ENCODE results near the gene CPZ.

GRCh38 chr4:8644966-8645752 lies 52.6 kb downstream of the CPZ start:
- no peak for TF ChIP-seq POLR2AphosphoS5 (IDR thresholded peaks at IDR 0.05)
- TF ChIP-seq CTCF (IDR thresholded peaks at IDR 0.05), result no peak
